Lower leg skin (tissue), 4 donors: ENCODE measurements around the gene HDLBP. TPM values are rescaled to one million over a fixed set of nuclear protein-coding genes. Genes with fewer than 3 reads are reported as not detected.

Source experiments
- DNase-seq, 2 donors: peaks; one replicate each; pipeline ENCODE4 v3.0.0-alpha.2; 2019; ENCODE audit warnings: low spot score in 2 of 2
- H3K4me3 ChIP-seq: fragments of 200-600 bp; sonication (generic); 2 replicates; pipeline ENCODE4 v1.5.1; 2017; ENCODE audit warnings: mild to moderate bottlenecking, low read depth; ENCODE audit not compliant: poor library complexity, severe bottlenecking
- CTCF ChIP-seq, 3 donors: fragments of 450-650 bp; IDR thresholded peaks; one replicate each; pipeline ENCODE4 v1.5.1; 2016; ENCODE audit warnings: antibody characterized with exemption in 3 of 3, mild to moderate bottlenecking in 3 of 3, moderate library complexity in 2 of 3
- POLR2A ChIP-seq, 2 donors: fragments of 450-650 bp; IDR thresholded peaks; one replicate each; pipeline ENCODE4 v1.6.1; 2016 to 2017; ENCODE audit warnings: antibody characterized with exemption in 2 of 2, mild to moderate bottlenecking in 1 of 2, moderate library complexity in 1 of 2
- WGBS, 2 donors: methylation state at CpG; one replicate each; pipeline ENCODE4 v1.1.5; 2018; 5-methylcytosine and 5-hydroxymethylcytosine counted together
- intact Hi-C: fragments of 100-400 bp; cut with DNase I; formaldehyde crosslinking; loops from one replicate; pipeline ENCODE4 v1.15.0; 2023; ENCODE audit warnings: low total_unique reads
- total RNA-seq, 4 donors: library from RNA; depleted of rRNA; stranded (reverse); fragments of >200 nt; gene quantifications; one replicate each; pipeline ENCODE4 v1.1.0, GENCODE V29; 2016

Gene HDLBP
- total RNA-seq, 4 donors from 2014 or later = 241 to 393 (median 294) TPM

DNA sequence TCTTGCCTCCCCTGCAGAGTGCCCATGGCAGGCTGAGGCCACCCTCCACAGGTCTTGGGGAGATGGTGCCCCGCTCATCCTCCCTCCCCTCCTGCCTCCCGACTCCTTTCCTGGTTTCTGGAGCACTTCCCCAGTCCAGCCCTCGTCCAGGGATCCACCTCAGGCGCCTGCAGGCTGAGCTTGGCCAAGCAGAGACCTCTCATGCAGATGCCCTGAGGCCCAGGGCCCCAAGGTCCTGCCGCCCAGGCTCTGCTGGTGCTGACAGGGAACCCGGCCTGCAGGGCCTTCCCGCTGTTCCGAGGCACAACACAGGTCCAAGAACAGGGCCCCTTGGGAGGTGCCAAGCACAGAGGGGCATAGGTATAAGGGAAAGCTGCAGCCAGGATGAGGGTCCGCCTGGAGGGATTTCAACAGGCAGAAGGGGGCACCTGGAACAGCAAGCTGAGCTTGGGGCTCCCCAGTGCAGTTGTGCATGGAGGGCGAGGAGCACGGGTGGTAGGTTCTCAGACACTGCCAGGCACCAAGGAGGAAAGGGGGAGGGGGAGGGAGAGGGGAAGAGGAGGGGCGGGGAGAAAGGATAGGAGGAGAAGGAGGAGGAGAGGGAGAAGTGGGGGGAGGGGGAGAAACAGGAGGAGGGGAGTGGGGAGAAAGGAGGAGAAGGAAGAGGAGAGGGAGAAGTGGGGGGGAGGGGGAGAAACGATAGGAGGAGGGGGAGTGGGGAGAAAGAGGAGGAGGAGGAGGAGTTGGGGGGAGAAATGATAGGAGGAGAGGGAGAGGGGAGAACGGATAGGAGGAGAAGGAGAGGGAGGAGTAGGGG lies 128.2 kb downstream of the HDLBP start:
- WGBS, 2 donors = 53 to 63% methylated on average over 9 to 14 of the region's 14 CpGs
- no peak for DNase-seq
- intact Hi-C loops = no loop called here
- TF ChIP-seq CTCF (IDR thresholded peaks at IDR 0.05) (no peak), POLR2A (IDR thresholded peaks at IDR 0.05) (no peak)
- no peak overlapping the region for H3K4me3 ChIP-seq

DNA sequence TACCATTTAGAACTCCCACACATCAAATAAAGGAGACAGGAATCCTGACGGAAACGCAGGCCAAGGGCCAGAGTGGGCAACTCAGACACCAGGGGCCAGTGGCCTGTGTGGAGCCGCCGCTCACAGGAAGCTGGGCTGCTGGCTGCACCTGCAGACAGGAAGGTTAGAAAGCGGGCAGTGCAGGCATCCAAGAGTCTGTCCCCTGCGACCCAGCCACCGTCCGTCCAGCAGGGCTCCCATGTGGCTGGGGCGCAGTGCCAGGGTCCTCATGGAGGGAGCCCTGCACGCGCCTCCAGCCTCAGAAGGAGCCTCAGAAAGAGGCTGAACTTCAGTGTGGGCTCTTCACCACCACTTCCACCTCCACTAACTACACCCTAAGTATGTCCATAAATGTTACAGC lies 129.5 kb downstream of the HDLBP start:
- no peak for DNase-seq
- intact Hi-C loops = no loop called here
- 72 to 78% methylated on average over 5 to 11 of the region's 11 CpGs for WGBS, 2 donors

GRCh38 chr2:241184901-241185300 lies 130.6 kb downstream of the HDLBP start:
- H3K4me3 ChIP-seq = no peak overlapping the region
- no peak for DNase-seq
- WGBS, 2 donors = 71 to 80% methylated on average over 9 of the region's 9 CpGs
- TF ChIP-seq POLR2A (IDR thresholded peaks at IDR 0.05) = no peak
- TF ChIP-seq CTCF (IDR thresholded peaks at IDR 0.05) = no peak
- intact Hi-C loops = no loop called here

More for the DNA sequence above, 129.5 kb downstream of the HDLBP start:
- H3K4me3 ChIP-seq = no peak overlapping the region
- TF ChIP-seq POLR2A (IDR thresholded peaks at IDR 0.05) (no peak), CTCF (IDR thresholded peaks at IDR 0.05) (no peak)

DNA sequence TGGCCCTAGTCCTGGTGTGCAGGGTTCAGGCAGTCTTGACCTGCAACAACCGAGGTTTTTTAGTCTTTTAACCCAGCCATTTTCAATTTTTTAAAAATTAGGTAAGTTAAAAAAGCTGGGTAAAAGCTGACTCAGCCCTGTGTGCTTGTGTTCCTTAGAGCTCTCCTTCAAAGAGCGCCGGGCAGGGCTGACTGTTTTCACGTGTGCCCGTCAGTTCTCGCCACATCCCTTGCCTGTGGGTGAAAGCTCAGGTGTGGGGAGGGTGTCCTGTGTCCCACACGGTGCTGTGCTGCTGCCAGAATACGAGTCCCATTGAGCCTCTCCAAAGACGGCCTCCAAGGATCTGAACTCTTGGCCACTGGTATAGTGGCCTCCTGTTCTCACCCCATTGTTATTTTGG lies 132.3 kb downstream of the HDLBP start:
- TF ChIP-seq POLR2A (IDR thresholded peaks at IDR 0.05) (no peak), CTCF (IDR thresholded peaks at IDR 0.05) (no peak)

GRCh38 chr2:241182531-241183133 lies 132.8 kb downstream of the HDLBP start:
- H3K4me3 ChIP-seq = no peak overlapping the region
- intact Hi-C loops = no loop called here
- DNase-seq = no peak
- TF ChIP-seq POLR2A (IDR thresholded peaks at IDR 0.05) (no peak), CTCF (IDR thresholded peaks at IDR 0.05) (no peak)
- 95 to 96% methylated on average over 28 of the region's 28 CpGs for WGBS, 2 donors

More for the DNA sequence above, 132.3 kb downstream of the HDLBP start:
- no peak for DNase-seq
- intact Hi-C loops = no loop called here
- WGBS, 2 donors = 81 to 88% methylated on average over 9 of the region's 9 CpGs
- no peak overlapping the region for H3K4me3 ChIP-seq
